ENCODE data around the gene VPS16.

VPS16 gene

DNA sequence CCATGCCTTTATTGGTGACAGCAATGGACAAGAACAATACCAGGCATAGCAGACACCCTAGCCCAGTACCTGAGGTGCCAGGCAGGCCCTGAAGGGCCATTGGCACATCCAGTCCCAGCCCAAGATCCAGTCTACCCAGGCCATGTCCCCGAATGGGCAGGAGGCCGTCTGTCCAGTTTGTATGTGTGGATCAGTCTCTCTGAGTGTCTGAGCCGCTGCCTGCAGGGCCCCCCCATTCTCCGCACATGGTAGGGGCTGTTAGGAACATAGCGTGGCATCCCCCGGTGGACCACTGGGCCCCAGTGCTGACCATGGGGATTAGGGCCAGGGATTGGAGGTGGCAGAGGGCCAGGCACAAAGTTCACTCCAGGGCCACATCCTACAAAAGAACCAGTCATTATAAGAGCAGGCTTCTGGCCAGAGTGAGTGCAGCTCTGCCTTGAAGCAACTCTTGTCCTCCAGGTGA lies 5.2 kb upstream of the VPS16 start:
- no peak for DNase-seq

- no peak for DNase-seq
These were observed 4.5 kb upstream of the VPS16 start for GRCh38 chr20:2836035-2836434.

GRCh38 chr20:2837221-2837960 lies 3.2 kb upstream of the VPS16 start:
- DNase-seq = no peak

GRCh38 chr20:2838170-2838797 lies 2.3 kb upstream of the VPS16 start:
- DNase-seq = no peak

GRCh38 chr20:2838847-2839671 lies 1.5 kb upstream of the VPS16 start:
- no peak for DNase-seq

GRCh38 chr20:2839732-2840137 lies 810 bp upstream of the VPS16 start:
- DNase-seq = peak in 2 of 14 donors; percentile 42 to 45

GRCh38 chr20:2840967-2841531 lies 504 bp downstream of the VPS16 start:
- DNase-seq = peak in 6 of 14 donors; percentile 35 to 80 (median 67)

DNA sequence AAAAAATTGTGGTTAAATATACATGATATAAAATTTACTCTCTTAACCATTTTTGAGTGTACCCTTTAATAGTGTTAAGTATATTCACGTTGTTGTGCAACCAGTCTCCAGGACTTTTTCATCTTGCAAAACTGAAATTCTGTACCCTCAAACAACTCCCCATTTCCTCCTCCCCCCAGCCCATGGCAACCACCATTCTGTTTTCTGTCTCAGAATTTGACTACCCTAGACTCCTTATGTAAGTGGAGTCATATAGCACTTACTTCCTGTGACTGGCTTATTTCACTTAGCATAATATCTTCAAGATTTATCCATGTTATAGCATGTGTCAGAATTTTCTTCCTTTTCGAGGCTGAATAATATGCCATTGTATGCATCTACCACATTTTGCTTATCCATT lies 5.1 kb downstream of the VPS16 start:
- DNase-seq = no peak

- no peak for DNase-seq
These were observed 6.2 kb downstream of the VPS16 start for GRCh38 chr20:2846698-2847097.

GRCh38 chr20:2847802-2848201 lies 7.3 kb downstream of the VPS16 start:
- DNase-seq = no peak

DNA sequence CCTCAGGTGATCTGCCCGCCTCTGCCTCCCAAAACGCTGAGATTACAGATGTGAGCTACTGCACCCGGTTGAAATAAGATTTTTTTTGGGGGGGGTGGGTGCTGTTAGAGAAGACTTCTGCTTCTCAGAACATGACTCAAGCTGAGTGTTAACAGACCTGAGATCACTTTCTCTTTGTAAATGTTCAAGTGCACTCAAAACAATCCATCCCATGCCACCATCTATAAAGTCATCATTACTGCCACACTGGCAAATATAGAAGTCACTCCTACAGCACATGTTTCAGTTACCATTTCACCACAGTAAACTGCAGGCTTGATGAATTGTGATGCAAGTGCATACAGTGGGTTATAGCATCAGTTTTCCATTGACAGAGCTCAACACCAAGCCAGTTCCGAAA lies 9.0 kb downstream of the VPS16 start:
- DNase-seq = no peak

DNA sequence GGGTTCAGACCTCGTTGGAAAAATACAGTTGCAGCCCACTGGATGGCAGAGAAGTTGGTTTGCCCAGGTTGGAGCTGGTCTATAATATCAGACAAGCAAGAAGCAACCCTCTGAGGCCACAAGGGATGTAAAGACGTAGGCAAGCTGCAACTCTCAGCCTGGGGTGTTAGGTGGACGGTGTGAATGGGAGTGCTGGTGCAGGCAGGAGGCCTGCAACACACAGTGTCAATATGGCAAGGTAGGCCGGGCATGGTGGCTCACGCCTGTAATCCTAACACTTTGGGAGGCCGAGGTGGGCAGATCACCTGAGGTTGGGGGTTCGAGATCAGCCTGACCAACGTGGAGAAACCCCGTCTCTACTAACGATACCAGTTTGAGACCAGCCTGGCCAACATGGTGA lies 10.5 kb downstream of the VPS16 start:
- DNase-seq = no peak

- DNase-seq = no peak
These were observed 18.0 kb downstream of the VPS16 start for GRCh38 chr20:2858591-2858990.

- DNase-seq = peak in 9 of 14 donors; percentile 13 to 74 (median 25)
These were observed 19.0 kb downstream of the VPS16 start for GRCh38 chr20:2859330-2860121.

DNA sequence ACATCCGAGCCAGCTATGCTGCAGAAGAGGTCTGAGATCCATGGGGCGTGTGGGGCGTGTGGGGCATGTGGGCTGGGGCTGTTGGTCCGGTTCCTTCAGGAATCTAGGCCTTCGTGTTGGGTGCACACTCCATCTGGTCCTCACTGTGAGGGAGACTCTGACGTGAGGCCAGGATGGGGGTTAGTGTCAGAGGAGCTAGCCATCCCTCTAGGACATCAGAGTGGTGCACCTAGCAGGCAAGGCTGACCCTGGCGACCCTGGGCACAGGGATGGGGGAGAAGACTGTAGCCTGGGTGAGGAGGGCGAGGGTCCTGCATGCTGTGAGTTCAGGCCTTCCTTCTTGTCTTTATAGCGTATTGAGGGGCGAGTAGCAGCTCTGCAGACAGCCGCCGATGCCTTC lies 24.1 kb downstream of the VPS16 start:
- DNase-seq = no peak

DNA sequence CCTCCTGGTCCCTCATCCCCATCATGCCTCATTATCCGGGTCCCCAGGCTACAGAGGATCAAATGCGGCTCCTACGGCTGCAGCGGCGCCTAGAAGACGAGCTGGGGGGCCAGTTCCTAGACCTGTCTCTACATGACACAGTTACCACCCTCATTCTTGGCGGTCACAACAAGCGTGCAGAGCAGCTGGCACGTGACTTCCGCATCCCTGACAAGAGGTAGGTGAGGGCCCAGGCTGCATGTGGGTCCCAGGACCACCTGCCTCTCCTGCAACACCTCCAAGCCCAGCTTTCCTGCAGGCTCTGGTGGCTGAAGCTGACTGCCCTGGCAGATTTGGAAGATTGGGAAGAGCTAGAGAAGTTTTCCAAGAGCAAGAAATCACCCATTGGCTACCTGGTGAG lies 24.6 kb downstream of the VPS16 start:
- DNase-seq = no peak

DNA sequence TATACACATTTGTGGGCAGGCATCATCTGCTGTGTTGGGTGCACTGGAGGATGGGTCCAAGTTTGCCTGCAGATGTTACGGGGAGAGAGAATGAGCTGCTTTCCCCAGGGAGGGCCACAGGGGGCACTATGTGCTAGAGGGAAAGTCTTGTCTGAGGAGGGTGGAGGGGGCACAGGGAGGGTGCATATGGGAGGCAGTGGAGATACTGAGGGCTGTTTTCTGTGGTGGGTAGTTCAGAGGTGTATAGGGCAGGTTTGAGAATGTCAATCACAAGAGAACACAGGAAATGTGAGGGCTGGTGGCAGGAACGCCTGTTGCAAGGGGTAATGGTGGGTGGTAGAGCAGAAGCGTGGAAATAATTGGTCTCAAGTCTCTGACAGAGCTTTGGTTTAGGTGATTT lies 25.1 kb downstream of the VPS16 start:
- DNase-seq = peak in 1 of 14 donors; percentile 12

GRCh38 chr20:2866236-2866635 lies 25.7 kb downstream of the VPS16 start:
- DNase-seq = no peak

- no peak for DNase-seq
These were observed 26.7 kb downstream of the VPS16 start for GRCh38 chr20:2867081-2867864.

GRCh38 chr20:2869381-2869780 lies 28.8 kb downstream of the VPS16 start:
- DNase-seq = no peak

DNA sequence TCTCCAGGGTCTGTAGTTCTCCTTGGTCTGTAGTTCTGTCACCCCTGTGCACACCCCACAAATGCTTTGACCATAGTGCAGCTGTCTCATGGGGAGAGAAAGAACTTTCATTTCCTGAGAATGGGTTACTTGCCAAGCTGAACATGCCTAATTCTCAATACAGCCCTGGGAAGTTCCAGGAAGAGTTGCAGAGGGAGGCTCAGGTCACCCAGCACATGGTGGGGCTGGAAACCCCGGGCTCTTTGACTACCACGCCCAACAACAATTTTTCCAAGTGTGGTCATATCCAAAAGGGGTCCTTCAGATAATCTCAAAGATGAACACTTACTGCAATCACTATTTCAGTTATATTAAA lies 30.5 kb downstream of the VPS16 start:
- DNase-seq = peak in 1 of 14 donors; percentile 52
